Fibroblast of skin of right biceps (primary cell): ENCODE data around the gene TLN1.
A peak's percentile ranks its signal among the peaks of the same experiment; 100 is the strongest.

Source experiments
- DNase-seq: peaks from one replicate; pipeline ENCODE4 v3.0.0-alpha.2; 2013

The TLN1 gene

DNA sequence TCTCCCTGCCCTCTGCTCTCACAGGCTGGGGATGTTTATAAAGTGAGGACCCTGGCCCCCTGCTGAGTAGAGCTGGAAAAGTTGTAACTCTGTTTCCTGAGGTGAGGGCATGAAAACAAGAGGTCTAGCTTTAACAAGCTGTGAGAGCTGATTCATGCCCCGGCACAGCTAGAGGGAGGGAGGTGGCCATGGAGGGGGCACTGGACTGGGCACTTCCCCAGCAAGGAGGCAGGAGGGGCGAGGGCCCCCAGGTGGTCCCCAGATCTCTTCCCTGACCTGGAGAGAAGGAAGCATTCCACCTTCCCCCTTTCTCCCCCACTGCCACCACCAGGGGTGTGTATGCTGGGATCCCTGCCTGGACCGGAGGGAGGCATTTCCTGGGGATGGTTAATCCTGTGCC is 22.3 kb upstream of the TLN1 start, which contains the start of gene MSMP:
TSS of gene MSMP (minus strand) at position 13 of the 400 bp plus-strand sequence. CDS start 147 bp downstream, outside the sequence.
- no peak for DNase-seq

DNA sequence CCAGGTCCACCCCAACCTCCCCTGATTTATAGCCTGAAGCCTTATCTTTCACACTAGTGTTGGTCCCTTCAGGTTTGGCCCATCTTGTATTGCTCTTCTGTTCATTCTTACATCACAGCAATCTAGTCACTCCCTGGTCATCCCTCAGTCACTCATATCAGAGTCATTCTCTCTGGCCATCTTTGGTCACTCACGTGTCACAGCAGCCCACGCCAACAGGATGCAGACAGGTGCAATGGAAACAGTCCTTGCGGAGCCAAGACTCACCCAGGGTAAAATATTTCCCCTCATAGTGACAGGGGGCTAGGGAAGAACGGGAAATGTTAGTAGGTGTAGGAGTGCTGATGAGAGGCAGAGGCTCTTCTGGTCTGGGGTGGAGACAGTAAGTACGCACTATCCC is 21.5 kb upstream of the TLN1 start:
- DNase-seq = no peak

DNA sequence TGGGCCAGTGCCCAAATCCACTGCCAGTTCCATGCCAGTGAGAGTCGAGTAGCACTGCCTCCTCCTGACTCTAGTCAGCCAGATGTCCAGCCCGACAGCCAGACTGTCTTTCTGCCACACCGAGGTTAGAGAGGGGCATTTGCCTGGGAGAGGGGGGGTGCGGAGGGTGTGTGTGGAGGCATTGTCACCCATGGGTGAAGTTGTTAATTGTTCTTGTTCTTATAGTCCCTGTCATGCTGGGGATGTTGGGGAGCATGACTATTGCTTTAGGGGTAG is 18.2 kb upstream of the TLN1 start:
- no peak for DNase-seq

DNA sequence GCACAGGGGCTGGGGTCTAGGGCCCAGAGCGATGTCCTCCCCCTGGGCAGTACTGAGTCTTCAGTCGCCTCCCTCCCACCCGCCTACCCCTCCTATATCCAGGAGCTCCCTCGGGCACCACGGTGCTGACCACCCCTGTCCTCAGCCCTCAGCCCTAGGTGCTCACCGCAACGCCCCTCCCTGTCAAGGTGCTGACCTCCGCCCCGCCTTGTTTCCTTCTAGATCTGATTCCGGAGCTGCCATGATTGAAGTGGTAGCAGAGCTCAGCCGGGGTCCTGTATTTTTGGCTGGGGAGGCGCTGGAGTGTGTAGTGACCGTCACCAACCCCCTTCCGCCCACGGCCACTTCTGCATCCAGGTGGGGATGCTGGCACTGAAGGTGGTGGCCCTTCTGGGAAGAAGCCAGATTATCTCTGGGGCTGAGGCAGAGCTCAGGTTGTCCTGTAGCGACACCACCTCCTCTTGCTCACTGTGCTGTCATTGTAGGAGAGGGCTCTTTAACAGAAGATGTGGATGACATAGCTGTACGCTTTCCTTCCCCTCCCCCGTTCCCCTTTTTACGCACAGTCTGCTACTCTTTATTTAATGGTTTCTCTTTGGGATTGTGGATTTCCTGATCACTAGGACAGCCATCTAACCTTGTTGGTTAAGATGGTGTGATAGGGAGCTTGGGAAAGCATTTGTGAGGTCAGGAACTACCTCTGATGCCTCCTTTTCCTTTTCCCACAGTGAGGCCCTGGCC is 17.7 kb upstream of the TLN1 start:
- DNase-seq = no peak

DNA sequence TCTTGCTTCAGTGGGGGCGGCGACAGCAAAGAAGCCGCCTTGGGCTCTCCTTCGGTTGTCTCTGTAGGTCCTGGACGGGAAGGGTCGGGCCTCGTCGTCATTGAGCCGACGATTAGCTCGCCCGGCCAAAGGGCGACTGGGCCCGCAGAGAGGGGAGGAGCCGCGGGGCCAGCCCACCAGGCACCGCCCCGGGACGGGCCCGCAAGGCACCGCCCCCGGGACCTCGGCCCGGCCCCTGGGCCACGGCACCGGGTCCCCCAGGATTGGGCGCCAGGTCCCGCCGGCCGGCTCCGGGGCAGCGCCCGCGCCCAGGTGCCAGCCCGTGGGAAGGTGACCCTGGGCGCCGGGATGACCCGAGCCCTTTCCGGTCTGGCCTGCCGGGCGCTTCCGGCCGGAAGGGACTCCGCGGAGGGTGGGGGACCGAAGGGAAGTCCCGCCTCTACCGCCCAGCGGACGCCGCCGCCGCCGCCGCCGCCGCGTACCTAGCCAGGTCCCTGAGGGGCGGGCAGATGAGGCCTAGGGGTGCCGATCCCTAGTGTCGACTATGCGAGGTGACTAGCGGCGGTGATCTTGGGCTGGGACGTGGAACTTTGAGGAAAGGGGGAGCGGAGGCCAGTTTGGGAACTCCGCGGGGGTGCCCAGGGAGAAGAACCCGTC is 17.0 kb upstream of the TLN1 start, which contains the start of the genes GBA2 and RGP1:
TSS of gene GBA2 (minus strand) at position 371 of the 657 bp plus-strand sequence. CDS start 524 bp downstream, outside the sequence.
TSS of gene RGP1 (plus strand) at position 430 of the 657 bp plus-strand sequence. CDS start 469 bp downstream, outside the sequence.
- peak; percentile 67 for DNase-seq

DNA sequence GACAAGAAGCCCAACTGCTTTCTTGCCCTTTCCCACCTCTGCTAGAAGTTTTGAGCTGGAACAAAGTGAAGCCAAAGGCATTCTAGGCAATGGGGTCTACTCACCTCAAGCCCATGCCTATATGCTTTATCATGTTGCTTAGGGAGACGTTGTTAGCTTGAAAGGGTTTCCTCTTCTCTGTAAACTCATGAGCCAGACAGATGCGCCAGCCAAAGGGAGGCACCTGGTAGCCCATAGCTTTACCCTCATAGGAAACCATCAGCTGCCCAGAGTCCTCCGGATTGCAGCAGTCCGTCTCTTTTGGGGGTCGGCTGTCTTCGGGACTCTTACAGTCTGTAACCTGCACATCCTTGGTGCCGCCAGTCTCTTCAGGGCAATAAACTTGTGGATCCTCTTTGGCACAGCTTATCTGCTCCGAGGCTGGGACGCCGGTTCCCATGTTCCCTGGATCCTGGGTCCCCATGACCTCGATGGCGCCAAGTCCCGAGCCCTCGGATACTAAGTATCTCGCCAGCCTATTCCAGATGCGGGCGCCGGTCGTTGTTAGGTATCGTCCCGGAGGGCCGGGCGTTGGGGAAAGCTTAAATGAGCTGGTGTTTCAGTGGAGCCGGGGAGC is 16.4 kb upstream of the TLN1 start:
- no peak for DNase-seq

DNA sequence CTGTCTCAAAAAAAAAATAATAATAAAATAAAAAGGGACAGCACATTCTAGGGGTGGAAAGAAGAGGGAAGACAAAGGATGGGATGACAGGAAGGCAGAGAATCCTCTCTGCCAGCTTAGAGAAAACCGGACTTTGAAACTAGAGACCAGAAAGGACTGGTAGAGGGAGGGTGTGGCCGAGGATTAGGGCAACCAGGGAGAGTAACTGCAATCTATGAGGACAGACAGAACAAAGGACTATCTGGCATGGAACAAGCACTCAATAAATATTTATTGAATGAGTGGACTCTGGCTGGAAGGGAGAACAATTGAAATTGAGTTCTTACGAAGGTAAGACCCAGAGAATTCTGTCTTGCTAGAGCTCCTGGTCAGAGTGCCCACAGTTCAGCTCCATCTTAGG is 14.6 kb upstream of the TLN1 start:
- no peak for DNase-seq

DNA sequence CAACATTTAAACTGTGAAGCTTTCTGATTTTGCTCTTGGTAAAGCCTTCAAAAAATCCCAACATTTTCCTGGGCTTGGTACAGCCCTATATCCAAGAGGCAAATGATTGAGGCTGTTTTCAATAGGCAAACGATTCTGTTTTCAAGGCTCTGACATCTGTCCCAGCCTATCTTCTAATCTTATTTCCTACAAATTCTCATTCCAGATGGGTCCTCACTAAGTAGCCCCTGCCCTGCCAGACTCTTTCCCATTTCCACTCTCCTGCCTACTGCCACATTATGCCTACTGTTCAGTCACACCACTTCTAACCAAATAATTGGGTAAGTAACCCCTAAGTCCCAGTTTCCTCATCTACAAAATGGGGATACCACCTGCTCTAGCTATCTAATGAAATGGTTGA is 13.6 kb upstream of the TLN1 start:
- DNase-seq = no peak

DNA sequence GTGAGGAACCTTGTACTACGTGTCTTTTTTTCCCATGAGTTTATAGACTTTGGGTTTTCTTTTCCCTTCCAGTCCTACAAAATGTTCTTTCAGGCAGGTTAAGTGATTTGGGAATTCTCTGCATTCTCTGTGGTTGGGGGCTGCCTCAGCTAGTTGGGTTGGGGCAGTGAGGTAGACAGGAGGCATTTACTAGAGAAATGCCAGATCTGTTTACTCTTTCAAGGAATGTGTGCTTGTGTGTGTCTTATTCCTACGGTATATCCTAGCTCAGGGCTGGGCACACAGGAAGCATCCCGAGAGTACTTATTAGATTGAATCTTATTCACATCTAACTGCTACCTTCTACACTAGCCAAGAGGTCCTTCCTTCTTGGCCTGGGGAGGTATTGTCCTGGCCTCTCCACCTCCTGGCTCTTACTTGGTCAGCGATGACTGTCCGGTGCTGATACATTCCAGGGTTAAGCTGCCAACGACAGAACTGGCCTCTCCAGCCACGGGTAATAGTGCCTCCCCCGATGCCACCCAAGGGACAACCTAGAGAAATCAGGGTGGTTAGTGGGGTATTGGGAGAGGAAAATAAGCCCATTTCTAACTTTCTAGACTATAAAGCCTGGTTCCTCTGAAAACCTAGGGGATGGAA is 12.0 kb upstream of the TLN1 start:
- DNase-seq = no peak

DNA sequence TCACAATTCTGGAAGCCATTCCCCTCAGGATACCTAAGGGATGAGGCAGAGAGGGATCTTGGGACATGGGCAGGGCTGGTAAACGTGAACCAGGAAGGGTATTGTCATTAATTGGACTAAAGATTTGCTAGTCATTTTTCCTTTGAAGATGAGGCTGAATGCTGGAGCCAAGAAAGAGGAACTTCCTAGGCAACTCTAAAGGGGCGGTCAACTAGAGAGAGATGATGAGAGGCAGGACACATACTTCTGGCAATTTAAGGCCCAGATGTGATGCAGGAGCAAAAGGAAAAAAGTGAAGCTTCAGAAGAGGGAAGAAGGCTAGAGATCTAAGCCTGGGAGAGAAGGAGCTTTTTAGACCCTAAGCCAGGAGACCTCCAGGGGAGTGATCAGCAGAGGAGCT is 11.5 kb upstream of the TLN1 start:
- DNase-seq = no peak

DNA sequence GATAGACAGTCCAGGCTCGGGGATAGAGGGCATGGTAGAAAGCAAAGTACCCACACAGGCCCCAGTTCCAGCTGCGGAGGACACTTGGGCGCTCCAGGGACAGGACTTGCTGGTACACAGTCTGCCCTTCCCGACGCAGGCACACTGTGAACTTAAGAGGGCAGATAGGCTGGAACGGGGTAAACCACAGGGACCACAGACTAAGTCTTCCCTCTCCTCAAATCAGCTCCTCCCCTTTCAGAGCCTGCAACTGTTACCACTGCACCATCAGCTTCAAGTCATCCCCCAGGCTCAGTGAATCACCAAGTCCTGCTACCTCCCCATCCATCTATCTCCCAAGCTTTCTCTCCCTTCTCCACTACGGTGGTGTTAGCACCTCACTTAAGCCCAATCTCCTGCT is 9.7 kb upstream of the TLN1 start:
- DNase-seq = no peak

DNA sequence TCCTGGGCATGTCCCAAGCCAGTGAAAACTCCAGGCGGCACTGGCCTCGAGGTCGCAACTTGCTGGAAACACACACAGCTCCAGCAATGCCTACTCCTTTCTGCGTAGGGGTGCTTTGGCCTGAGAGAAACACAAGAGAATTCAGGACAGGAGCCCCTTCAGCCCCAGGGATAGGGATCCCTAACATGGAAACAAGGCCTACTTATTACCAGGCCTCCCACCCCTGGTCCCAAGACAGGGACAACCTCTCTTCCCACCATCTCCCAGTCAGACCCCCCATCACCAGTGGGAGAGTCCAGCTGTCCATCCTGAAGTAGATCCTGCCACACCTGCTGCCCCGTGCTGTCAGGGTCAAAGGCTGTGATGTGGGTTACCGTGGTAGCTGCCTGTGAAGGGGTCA is 8.2 kb upstream of the TLN1 start:
- DNase-seq = no peak

DNA sequence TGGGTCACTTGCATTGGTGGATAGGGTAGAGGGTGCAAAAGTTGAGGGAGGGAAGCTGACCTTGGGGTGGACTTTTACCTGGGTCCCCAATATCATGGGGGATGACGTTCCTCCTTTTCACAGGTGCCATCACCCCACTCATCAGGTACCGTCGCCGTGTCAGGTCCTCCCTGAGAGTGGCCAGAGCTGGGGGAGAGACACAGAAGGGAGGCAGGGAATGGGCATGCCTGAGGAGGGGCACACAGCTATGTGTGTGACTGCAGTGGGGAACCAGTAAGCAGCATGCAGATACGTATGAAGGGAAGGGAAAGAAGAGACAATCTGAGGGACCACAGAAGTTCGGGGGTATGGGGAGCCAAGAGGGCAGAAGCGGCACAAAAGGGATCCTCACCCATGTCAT is 6.9 kb upstream of the TLN1 start:
- DNase-seq = no peak

DNA sequence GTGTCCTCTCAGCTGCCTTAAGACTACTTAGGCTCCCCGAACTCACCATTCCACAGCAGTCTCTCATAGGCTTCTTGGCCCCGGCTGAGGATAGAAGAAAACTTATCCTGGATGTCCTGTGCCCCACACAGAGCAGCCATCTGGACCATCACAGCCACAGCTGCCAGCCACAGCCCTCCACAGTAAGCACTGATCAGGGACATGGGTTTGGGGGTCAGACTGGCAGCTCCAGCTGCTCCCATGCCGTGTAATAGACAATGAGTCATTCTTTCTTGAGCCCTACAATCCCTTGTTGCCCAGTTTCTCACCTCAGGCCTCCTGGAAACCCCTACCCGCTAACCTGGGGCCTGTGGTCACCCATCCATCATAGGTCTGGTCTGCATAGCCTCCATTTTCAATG is 6.2 kb upstream of the TLN1 start:
- no peak for DNase-seq

DNA sequence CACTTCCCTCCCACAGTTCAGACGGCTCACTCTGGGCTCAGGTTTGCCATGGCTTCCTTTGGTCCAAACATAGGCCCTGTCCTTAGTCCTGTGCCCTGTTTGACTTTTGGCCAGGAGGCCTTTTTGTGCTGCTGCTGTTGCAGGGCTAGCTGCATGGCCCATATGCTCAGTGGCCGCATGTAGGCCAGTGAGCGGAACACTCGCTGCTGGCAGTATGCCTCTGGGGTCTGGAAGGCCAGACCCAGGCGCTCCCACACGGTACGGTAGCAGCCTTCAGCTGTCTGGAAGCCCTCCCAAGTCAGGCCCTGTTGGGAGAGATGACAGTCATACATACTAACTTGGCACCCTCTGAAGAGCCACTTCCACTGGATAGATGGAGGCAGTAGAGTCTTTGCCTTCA is 5.1 kb upstream of the TLN1 start:
- no peak for DNase-seq

DNA sequence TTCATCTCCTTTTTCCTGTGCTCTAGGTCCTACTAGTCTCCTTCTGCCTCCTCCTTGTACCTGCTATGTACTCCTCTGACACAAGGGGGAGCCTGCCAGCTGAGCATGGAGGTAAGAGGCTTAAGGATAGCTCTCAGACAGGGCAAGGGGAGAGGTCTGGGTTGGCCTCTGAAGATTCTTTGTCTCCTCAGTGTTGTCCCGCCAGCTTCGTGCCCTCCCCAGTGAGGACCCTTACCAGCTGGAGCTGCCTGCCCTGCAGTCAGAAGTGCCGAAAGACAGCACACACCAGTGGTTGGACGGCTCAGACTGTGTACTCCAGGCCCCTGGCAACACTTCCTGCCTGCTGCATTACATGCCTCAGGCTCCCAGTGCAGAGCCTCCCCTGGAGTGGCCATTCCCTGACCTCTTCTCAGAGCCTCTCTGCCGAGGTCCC is 4.2 kb upstream of the TLN1 start:
- DNase-seq = peak; percentile 70

DNA sequence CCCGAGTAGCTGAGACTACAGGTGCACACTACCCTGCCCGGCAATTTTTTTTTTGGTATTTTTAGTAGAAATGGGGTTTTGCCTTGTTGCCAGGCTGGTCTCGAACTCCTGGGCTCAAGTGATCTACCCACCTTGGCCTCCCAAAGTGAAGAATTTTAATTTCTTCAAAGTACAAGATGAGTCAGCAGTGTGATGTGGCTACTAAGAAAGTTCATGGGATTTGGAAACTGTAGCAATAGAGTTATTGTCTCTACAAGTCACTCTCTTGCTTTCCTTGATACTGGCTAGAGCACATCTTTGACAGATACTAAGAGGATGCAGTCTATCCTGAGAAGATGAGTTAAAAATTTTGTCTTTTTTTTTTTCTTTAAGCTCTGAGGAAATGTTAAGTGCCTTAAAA is 2.1 kb upstream of the TLN1 start:
- no peak for DNase-seq

DNA sequence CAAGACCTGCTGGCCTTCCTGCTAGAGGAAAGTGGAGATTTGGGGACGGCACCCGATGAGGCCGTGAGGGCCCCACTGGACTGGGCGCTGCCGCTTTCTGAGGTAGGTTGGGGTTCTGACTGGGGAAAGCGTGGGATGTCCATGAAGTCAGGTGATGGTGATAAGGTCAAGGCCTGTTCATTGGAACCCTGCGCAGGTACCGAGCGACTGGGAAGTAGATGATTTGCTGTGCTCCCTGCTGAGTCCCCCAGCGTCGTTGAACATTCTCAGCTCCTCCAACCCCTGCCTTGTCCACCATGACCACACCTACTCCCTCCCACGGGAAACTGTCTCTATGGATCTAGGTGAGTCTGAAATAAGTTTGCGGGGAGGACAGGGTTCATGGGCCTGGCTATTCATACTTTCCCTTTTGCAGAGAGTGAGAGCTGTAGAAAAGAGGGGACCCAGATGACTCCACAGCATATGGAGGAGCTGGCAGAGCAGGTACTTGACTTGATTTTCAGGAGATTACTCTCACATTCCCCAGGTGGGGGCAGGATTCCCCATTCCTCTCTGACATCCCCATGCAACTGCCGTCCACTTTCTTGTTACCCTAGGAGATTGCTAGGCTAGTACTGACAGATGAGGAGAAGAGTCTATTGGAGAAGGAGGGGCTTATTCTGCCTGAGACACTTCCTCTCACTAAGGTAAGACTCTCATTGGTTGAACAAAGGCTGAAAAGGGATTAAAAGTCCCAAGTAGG is 976 bp upstream of the TLN1 start:
- DNase-seq = peak; percentile 68

DNA sequence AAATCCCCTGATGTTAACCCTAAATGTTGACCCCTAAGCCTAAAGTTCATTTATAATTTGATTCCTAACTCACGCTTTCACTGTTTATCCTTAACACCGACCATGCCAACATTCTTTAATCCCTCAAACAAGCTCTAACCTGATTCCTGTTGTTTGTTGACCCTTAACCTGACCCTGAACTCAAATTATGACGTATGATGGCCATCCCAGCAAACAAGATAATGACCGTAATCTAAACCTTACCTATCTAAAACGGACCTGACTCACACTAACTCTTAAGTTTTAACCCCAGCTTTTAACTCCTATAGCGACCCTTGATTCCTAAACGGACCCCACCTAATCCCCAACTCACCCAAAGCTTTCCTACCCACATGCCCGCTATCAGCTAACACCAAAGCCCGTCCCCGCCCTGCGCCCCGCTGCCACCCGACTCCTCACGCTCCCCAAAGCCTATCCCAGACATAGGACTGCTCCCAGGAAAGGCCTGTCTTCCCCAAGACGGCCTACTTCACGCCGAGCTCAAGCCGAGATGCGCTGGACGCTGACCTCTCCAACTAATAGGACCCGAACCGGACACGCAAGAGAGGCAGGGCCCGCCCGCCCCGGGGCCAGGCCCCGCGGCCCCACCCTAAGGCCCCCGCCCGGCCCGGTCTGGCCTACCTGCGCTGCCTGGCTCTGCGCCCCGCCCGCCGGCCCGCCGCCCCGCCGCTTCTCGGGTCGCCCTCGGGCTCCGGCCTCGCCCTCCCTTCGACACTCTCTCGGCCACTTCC is 395 bp downstream of the TLN1 start:
- DNase-seq = peak; percentile 23

DNA sequence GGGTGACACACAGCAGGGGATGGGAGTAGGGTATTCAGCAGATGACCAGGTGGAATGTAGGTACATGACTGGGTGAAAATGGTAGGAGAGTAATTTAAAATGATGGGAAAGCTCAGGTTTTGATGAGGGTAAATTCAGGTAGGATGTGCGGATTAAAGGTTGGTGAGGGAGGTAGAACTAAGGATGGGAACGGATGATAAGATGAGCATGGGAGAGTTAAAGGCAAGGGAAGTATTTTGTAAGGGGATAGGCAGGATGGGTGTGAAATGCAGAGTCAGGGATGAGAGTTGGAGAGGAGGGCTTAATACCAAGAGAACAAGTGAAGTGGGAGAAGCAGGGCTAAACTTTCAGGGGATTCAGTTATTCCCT is 1.5 kb downstream of the TLN1 start:
- DNase-seq = no peak

DNA sequence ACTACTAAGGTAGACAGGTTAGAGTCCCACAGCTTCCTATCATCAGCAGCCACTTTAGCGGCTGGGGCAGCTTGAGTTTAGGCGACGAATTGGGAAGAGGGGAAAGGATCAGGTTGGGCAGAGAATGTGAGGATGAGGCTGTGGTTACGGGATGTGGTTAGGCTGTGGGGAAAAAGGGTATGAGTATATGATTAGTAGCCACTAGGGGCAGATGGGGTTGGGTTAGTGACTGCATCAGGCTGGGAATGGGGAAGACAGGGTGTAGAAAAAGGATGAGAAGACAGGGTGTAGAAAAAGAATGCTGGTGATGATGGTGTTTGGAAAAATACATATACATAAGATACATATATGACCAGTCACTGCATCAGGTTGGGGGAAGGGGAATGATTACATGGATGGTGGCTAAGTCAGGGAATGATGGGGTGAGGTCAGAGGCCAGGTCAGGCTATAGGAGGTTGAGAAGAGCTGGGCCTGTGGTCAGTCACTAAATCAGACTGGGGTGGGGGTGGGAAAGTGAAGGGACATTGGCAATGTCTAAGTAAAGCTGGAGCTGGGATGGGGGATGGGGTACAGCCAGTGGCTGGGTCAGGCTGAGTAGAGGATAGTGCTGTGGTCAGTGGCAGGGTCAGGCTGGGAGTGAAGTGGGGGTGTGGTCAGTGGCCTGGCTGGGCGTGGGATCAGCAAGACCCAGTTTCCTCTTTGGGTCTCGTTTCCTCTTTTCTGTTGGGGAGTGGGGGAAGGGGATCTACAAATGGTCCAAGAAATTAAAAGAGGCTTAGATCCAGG is 2.1 kb downstream of the TLN1 start:
- peak; percentile 94 for DNase-seq
